T47D (cell line): ENCODE data around the gene CBFA2T3.
"Not testable (repeated sequence)": the region's sequence is repeated elsewhere in the genome, so short reads cannot be mapped to it uniquely, and the experiment has no call there.

ENCODE experiments used
- DNase-seq, 2 experiments: peaks; one replicate each; pipeline versions ENCODE4 v3.0.0 to v3.0.0-alpha.2; 2011 to 2012; ENCODE audit warnings: low read depth in 1 of 2, low spot score in 1 of 2
- JUND ChIP-seq: IDR thresholded peaks from 2 replicates; pipeline ENCODE4 v1.6.1; 2012; ENCODE audit warnings: low read depth
- in situ Hi-C: cut with HindIII; loops from 2 replicates; pipeline ENCODE4 v1.10.0; 2016; ENCODE audit warnings: low sequenced_read_pairs, low pct_unique_long_range_greater_than_20kb

CBFA2T3 gene

GRCh38 chr16:89009343-89010209 lies 32.6 kb upstream of the CBFA2T3 start:
- TF ChIP-seq JUND: no peak

DNA sequence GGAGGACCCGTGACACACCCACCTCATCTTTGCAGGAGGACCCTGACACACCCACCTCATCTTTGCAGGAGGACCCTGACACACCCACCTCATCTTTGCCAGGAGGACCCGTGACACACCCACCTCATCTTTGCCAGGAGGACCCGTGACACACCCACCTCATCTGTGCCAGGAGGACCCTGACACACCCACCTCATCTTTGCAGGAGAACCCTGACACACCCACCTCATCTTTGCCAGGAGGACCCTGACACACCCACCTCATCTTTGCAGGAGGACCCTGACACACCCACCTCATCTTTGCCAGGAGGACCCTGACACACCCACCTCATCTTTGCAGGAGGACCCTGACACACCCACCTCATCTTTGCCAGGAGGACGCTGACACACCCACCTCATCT lies 31.8 kb upstream of the CBFA2T3 start:
- in situ Hi-C loops, DNase-seq: not testable (repeated sequence)

More at GRCh38 chr16:89009343-89010209, 32.6 kb upstream of the CBFA2T3 start:
- in situ Hi-C loops: no loop called here
- peak; percentile 87 to 92 for DNase-seq

- no peak for DNase-seq
- TF ChIP-seq JUND: no peak
- in situ Hi-C loops: no loop called here
Observed at GRCh38 chr16:89007371-89008249, 30.6 kb upstream of the CBFA2T3 start.

DNA sequence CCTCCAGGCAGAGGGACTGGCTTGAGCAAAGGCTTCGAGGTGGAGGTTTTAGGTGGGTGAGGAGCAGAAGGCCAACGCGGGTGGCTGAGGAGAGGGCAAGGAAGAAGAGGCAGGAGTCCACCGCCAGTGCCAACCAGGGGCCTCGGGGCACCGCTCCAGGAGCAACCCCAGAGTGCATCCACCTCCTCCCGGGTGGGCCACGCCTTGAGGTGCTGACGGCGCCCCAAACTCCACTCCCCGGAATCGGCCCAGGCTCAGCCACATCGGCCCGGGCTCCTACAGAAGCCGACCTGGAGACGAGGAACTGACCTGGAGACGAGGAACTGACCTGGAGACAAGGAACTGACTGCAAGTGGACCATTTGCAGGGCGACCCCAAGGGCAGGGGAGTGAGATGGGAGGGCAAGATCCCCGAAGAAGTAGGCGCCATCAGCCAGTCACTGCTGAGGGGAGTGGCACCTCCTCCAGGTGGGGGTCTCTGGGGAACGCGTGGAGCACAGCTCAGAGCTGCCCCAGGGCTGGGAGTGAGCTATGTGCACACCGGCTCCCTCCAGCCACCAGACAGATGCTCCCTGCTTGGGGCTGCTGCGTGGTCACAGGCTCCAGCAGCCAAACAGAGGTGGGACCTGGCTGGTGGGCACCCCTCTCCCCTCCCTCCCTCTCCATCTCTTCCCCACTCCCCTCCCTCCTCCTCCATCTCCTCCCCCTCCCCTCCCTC lies 29.2 kb upstream of the CBFA2T3 start:
- in situ Hi-C loops: no loop called here
- no peak for TF ChIP-seq JUND
- no peak for DNase-seq

GRCh38 chr16:89005201-89006035 lies 28.4 kb upstream of the CBFA2T3 start:
- no peak for TF ChIP-seq JUND
- DNase-seq: no peak
- in situ Hi-C loops: no loop called here

DNA sequence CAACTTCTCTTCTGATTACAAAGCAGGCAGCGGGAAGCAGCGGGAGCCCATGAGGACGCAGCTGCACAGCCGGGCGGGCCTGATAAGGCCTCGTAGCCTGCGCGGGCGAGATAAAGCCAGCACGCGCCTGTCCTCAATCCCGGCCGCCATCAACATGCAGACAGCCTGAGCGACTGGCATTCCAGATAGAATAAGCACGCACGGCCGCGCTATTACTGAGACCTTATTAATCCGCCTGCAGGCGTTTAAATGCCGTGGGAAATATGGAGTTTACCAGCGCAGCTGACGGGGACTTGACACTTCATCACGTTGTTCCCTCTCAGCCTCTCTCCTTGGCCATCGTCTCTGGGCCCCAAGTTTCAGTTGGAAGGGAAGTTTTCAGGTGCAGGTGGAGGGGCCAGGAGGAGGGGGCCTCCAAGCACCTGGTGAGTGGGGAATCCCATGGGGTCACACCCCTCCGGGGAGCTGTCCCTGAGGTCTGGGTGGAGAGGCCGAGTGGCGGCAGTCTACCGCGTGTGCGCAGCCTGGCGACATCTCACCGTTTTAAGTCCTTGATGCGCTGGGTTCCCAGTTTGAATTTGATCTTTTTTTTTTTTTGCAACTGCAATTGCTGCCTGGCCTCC lies 27.3 kb upstream of the CBFA2T3 start:
- DNase-seq: no peak
- no peak for TF ChIP-seq JUND
- in situ Hi-C loops: no loop called here

- no peak for TF ChIP-seq JUND
Observed at GRCh38 chr16:89003831-89004208, 26.8 kb upstream of the CBFA2T3 start.

DNA sequence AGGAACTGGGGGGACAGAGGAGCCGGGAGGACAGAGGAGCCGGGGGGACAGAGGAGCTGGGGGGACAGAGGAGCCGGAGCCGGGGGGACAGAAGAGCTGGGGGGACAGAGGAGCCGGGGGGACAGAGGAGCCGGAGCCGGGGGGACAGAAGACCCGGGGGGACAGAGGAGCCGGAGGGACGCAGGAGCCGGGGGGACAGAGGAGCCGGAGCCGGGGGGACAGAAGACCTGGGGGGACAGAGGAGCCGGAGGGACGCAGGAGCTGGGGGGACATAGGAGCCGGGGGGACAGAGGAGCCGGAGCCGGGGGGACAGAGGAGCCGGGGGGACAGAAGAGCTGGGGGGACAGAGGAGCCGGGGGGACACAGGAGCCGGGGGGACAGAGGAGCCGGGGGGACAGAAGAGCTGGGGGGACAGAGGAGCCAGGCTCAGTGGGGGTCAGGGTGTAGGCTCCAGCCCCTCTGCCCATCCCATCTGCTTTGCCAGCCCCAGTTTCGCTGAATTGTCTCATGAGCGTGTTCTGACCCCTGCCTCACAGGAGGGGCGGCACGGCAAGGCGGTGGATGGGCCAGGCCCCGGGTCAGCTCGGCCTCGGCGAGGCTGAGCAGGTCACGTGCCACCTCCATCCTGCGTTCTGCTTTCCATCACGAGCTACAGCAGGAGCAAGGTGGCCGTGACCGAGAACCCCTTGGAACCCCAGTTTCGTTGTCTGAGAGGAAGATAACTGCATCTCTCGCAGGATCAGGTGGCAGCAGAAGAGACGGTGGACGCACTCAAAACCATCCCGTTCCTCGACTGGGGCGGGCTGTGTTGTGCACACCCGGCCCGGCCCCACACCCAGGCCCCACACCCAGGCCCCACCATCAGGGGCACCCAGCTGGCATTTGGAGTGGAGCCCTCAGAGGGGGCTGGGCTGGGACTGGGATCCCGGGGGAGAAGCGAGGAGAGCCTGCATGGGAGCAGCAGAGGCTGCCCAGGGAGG lies 26.1 kb upstream of the CBFA2T3 start:
- in situ Hi-C loops: no loop called here
- DNase-seq: no peak
- no peak for TF ChIP-seq JUND

More at GRCh38 chr16:89003831-89004208, 26.8 kb upstream of the CBFA2T3 start:
- in situ Hi-C loops: no loop called here
- DNase-seq: no peak

- in situ Hi-C loops, DNase-seq: not testable (repeated sequence)
Observed at GRCh38 chr16:89002081-89002480, 25.1 kb upstream of the CBFA2T3 start.
